HCT116 (cell line): ENCODE results near the gene SCARF2. TPM values are rescaled to one million over a fixed set of nuclear protein-coding genes. Genes with fewer than 3 reads are reported as not detected.
A peak's percentile ranks its signal among the peaks of the same experiment; 100 is the strongest.

Source experiments
- ATAC-seq: fragments of 200-7000 bp; cut with Tn5 transposase; 2 replicates; pipeline ENCODE4 v1.9.1; 2020; ENCODE audit warnings: mild to moderate bottlenecking, moderate library complexity
- BruUV-seq: library from RNA; stranded (reverse); fragments of 400-500 nt; replicated peaks from 2 replicates; lab custom pipeline; 2021; lab: Mats Ljungman, UMichigan
- CTCF ChIA-PET: fragments of 300-600 bp; sonication (Branson Sonifier 250); formaldehyde crosslinking; loops from one replicate; lab custom pipeline; 2021; ENCODE audit warnings: antibody characterized with exemption; lab: Charles Lee
- POLR2A ChIA-PET: fragments of 300-600, 350-600 bp; sonication (Branson Sonifier 250); formaldehyde crosslinking; loops from one replicate; lab custom pipeline; 2021; ENCODE audit warnings: antibody characterized with exemption; lab: Charles Lee
- RAD21 ChIA-PET, 2 experiments: fragments of 300-600 bp; sonication (Branson Sonifier 250); formaldehyde crosslinking; loops; one replicate each; lab custom pipeline; 2023; ENCODE audit warnings: low total read pairs in 2 of 2; ENCODE audit not compliant: uncharacterized antibody in 2 of 2, unreplicated experiment in 2 of 2, low non-redundant PET in 1 of 2; lab: Charles Lee
- DNase-seq: peaks from one replicate; pipeline ENCODE4 v3.0.0-alpha.2; 2010; ENCODE audit warnings: low read depth, low spot score
- H2AFZ ChIP-seq: fragments of 200-600 bp; shearing (Covaris generic), sonication (generic); 2 replicates; pipeline ENCODE4 v1.6.1; 2017; ENCODE audit warnings: low read depth, mixed run types, mixed read lengths, antibody characterized with exemption, low read length; ENCODE audit not compliant: poor library complexity, severe bottlenecking
- H3K27ac ChIP-seq: 2 replicates; pipeline ENCODE4 v1.5.1; 2012; ENCODE audit warnings: low read depth, low read length
- H3K27me3 ChIP-seq: fragments of 200-600 bp; sonication (generic); 2 replicates; pipeline ENCODE4 v1.6.1; 2016; ENCODE audit warnings: mixed run types, low read length, mixed read lengths; ENCODE audit not compliant: insufficient read depth
- H3K36me3 ChIP-seq, 2 experiments: fragments of 200-500 bp in 1 of 2; fragments of 200-600 bp in 1 of 2; sonication (Bioruptor generic) in 1 of 2; sonication (generic) in 1 of 2; 2 replicates each; pipeline versions ENCODE4 v1.5.1 to v1.6.1; 2014 to 2016; ENCODE audit warnings: low read length in 2 of 2, inconsistent platforms in 1 of 2, mixed read lengths in 1 of 2, mixed run types in 1 of 2; ENCODE audit not compliant: insufficient read depth in 2 of 2, control insufficient read depth in 1 of 2
- H3K4me1 ChIP-seq, 2 experiments: fragments of 200-600 bp in 1 of 2; sonication (generic) in 1 of 2; 2 replicates each; pipeline versions ENCODE4 v1.5.1 to v1.6.1; 2012 to 2017; ENCODE audit warnings: low read length in 2 of 2, inconsistent platforms in 1 of 2, mild to moderate bottlenecking in 1 of 2, mixed read lengths in 1 of 2, mixed run types in 1 of 2, moderate library complexity in 1 of 2; ENCODE audit not compliant: insufficient read depth in 2 of 2, control insufficient read depth in 1 of 2
- H3K4me2 ChIP-seq: fragments of 200-600 bp; sonication (generic); 2 replicates; pipeline ENCODE4 v1.6.1; 2017; ENCODE audit warnings: mixed run types, low read length, mixed read lengths
- H3K4me3 ChIP-seq, 2 experiments: fragments of 200-600 bp in 1 of 2; sonication (generic) in 1 of 2; replicated peaks in 1 of 2; 2 replicates each; pipeline ENCODE4 v1.5.1; 2011 to 2016; ENCODE audit warnings: low read length in 2 of 2, control low read depth in 1 of 2, low read depth in 1 of 2, mild to moderate bottlenecking in 1 of 2, mixed read lengths in 1 of 2, mixed run types in 1 of 2
- H3K79me2 ChIP-seq: fragments of 200-600 bp; sonication (generic); 2 replicates; pipeline ENCODE4 v1.6.1; 2017; ENCODE audit warnings: mild to moderate bottlenecking, mixed run types, low read length, moderate library complexity, mixed read lengths; ENCODE audit not compliant: insufficient read depth
- H3K9ac ChIP-seq: fragments of 200-600 bp; sonication (generic); 2 replicates; pipeline ENCODE4 v1.6.1; 2016; ENCODE audit warnings: low read length, mixed read lengths
- H3K9me2 ChIP-seq: fragments of 200-600 bp; sonication (generic), shearing (Covaris generic); 2 replicates; pipeline ENCODE4 v1.6.1; 2017; ENCODE audit warnings: mixed run types, mild to moderate bottlenecking, moderate library complexity; ENCODE audit not compliant: insufficient read depth
- H3K9me3 ChIP-seq, 2 experiments: fragments of 200-500 bp in 1 of 2; fragments of 200-600 bp in 1 of 2; sonication (Bioruptor generic) in 1 of 2; sonication (generic) in 1 of 2; 2 replicates each; pipeline ENCODE4 v1.6.1; 2014 to 2017; ENCODE audit warnings: low read length in 2 of 2, mixed read lengths in 2 of 2, inconsistent platforms in 1 of 2, low read depth in 1 of 2, mild to moderate bottlenecking in 1 of 2, mixed run types in 1 of 2, moderate library complexity in 1 of 2; ENCODE audit not compliant: control insufficient read depth in 1 of 2, insufficient read depth in 1 of 2
- H4K20me1 ChIP-seq: fragments of 200-600 bp; sonication (generic), shearing (Covaris generic); 2 replicates; pipeline ENCODE4 v1.6.1; 2017; ENCODE audit warnings: mixed run types, mild to moderate bottlenecking, moderate library complexity; ENCODE audit not compliant: insufficient read depth
- CTCF ChIP-seq, 3 experiments: fragments of 200-600 bp in 1 of 3; sonication (generic) in 1 of 3; IDR thresholded peaks in 2 of 3; conservative IDR thresholded peaks in 1 of 3; 2 replicates each; pipeline ENCODE4 v1.5.1; 2012 to 2017; ENCODE audit warnings: low read depth in 2 of 3, low read length in 2 of 3, antibody characterized with exemption in 1 of 3, borderline replicate concordance in 1 of 3, control low read depth in 1 of 3, mild to moderate bottlenecking in 1 of 3, mixed read lengths in 1 of 3, mixed run types in 1 of 3, moderate library complexity in 1 of 3; ENCODE audit not compliant: insufficient read depth in 1 of 3
- EZH2phosphoT487 ChIP-seq: fragments of 200-600 bp; IDR thresholded peaks from 2 replicates; pipeline ENCODE4 v1.6.1; 2018; ENCODE audit warnings: antibody characterized with exemption, borderline replicate concordance
- FOSL1 ChIP-seq: IDR thresholded peaks from 2 replicates; pipeline ENCODE4 v1.6.1; 2012; ENCODE audit warnings: low read depth
- POLR2A ChIP-seq: IDR thresholded peaks from 2 replicates; pipeline ENCODE4 v1.7.0; 2011; ENCODE audit warnings: borderline replicate concordance; ENCODE audit not compliant: insufficient read depth, insufficient read length; ENCODE audit errors: extremely low read depth
- SP1 ChIP-seq: IDR thresholded peaks from 2 replicates; pipeline ENCODE4 v1.6.1; 2012; ENCODE audit warnings: low read depth
- intact Hi-C: fragments of 100-400 bp; cut with micrococcal nuclease; formaldehyde crosslinking; loops from 2 replicates; pipeline ENCODE4 v1.10.0; 2022
- total RNA-seq: library from RNA; stranded (reverse); gene quantifications from one replicate; pipeline ENCODE4 v1.2.1, GENCODE V29; 2021; ENCODE audit not compliant: unreplicated experiment
- TF ChIP-seq, protein P1 (sequence below): IDR thresholded peaks from 2 replicates; pipeline ENCODE4 v1.6.1; 2012

Gene SCARF2
- total RNA-seq, 1 experiment from 2014 or later = 2.5 TPM

- Histone ChIP-seq H3K4me3 (no peak overlapping the region), H4K20me1 (no peaks in the 10 kb centered on the region), H3K27me3 (no peaks in the 10 kb centered on the region), H3K4me2 (no peak overlapping the region), H3K4me1 (no peaks in the 10 kb centered on the region), H3K27ac (no peak overlapping the region), H2AFZ (no peak overlapping the region), H3K9ac (no peak overlapping the region), H3K9me2 (no peaks in the 10 kb centered on the region), H3K79me2 (no peaks in the 10 kb centered on the region), H3K36me3 (no peaks in the 10 kb centered on the region), H3K9me3 (no peaks in the 10 kb centered on the region)
- ChIA-PET CTCF (interaction anchor here (1.1 kb wide), 1 partner anchor 21 kb away, joined by 4 read pairs; no protein-coding TSS in a partner anchor), RAD21 (no interaction called here), POLR2A (no interaction called here)
- TF ChIP-seq CTCF (IDR thresholded peaks at IDR 0.05 in 2 of 3, conservative IDR thresholded peaks at IDR 0.05 in 1 of 3; ENCODE audit: borderline replicate concordance in 1 of 3, insufficient read depth in 1 of 3, low read depth in 2 of 3, low read length in 2 of 3) (peak in 2 of 3 experiments; percentile 14 to 25; a peak in 2 of 6 replicates), SP1 (no peak)
- TF ChIP-seq, protein P1, sequence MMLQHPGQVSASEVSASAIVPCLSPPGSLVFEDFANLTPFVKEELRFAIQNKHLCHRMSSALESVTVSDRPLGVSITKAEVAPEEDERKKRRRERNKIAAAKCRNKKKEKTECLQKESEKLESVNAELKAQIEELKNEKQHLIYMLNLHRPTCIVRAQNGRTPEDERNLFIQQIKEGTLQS = no peak
- DNase-seq = no peak
- peak; percentile 87 for ATAC-seq
- intact Hi-C loops = no loop called here
- no TSS peak for BruUV-seq
These were observed 1.3 kb upstream of the SCARF2 start for GRCh38 chr22:20438678-20439492.

GRCh38 chr22:20438427-20438677, 727 bp upstream of the SCARF2 start:
- H3K9me2 ChIP-seq = no peaks in the 10 kb centered on the region
- BruUV-seq = no TSS peak
- DNase-seq (no peak), ATAC-seq (no peak)
- H4K20me1 ChIP-seq = no peaks in the 10 kb centered on the region
- H3K36me3 ChIP-seq = no peaks in the 10 kb centered on the region
- intact Hi-C loops = no loop called here
- no peak overlapping the region for H3K4me2 ChIP-seq
- H3K9ac ChIP-seq = no peak overlapping the region
- H3K9me3 ChIP-seq = no peaks in the 10 kb centered on the region
- no peak overlapping the region for H3K27ac ChIP-seq
- POLR2A ChIA-PET = no interaction called here
- H2AFZ ChIP-seq = no peak overlapping the region
- H3K4me3 ChIP-seq = no peak overlapping the region
- H3K79me2 ChIP-seq = no peaks in the 10 kb centered on the region
- no peaks in the 10 kb centered on the region for H3K4me1 ChIP-seq
- TF ChIP-seq CTCF (IDR thresholded peaks at IDR 0.05 in 2 of 3, conservative IDR thresholded peaks at IDR 0.05 in 1 of 3; ENCODE audit: borderline replicate concordance in 1 of 3, insufficient read depth in 1 of 3, low read depth in 2 of 3, low read length in 2 of 3) (no peak), POLR2A (no peak), FOSL1 (no peak), EZH2phosphoT487 (no peak)
- H3K27me3 ChIP-seq = no peaks in the 10 kb centered on the region
- RAD21 ChIA-PET = no interaction called here
- CTCF ChIA-PET = no interaction called here
